Spleen (tissue), 7 donors: ENCODE data around the gene TRPM5.

ENCODE experiments used
- CTCF ChIP-seq, 11 experiments: fragments of 200-600 bp in 7 of 11; fragments of 450-650 bp in 4 of 11; sonication (generic) in 4 of 11; IDR thresholded peaks in 8 of 11; conservative IDR thresholded peaks in 3 of 11; 1 replicate in 7 of 11; 2 replicates in 4 of 11; pipeline versions ENCODE4 v1.4.0 to v1.8.0; 2016 to 2021; ENCODE audit warnings: antibody characterized with exemption in 11 of 11, inconsistent platforms in 4 of 11, mild to moderate bottlenecking in 1 of 11
- POLR2AphosphoS5 ChIP-seq, 3 donors: sonication (generic); formaldehyde crosslinking; IDR thresholded peaks; one replicate each; pipeline ENCODE4 v1.5.1; 2017; ENCODE audit warnings: antibody characterized with exemption in 3 of 3
- donor health status: DM: no; HTN: no; CAD: no; lungs with moderate emphysema.
- donor health status: DM: no; HTN: no; CAD: no.
- donor health status: DM: no; HTN: no; CAD: no.

DNA sequence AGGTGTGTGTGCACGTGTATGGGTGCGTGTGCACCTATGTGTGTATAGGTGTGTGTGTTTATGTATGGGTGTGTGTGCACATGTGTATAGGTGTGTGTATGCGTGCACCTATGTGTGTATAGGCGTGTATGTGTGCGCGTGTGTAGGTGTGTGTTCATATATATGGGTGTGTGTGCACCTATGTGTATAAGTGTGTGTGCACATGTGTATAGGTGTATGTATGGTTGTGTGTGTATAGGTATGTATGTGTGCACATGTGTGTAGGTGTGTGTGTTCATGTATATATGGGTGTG lies 27.4 kb upstream of the TRPM5 start:
- TF ChIP-seq POLR2AphosphoS5 (IDR thresholded peaks at IDR 0.05), result no peak
- TF ChIP-seq CTCF (IDR thresholded peaks at IDR 0.05 in 8 of 11, conservative IDR thresholded peaks at IDR 0.05 in 3 of 11), result no peak
